Duodenal mucosa (tissue), 2 donors: ENCODE measurements around the gene TMEM154.

Source experiments
- H3K27ac ChIP-seq: one replicate; pipeline ENCODE4 v1.7.0; 2013; ENCODE audit warnings: low read depth, low read length
- H3K27me3 ChIP-seq, 2 donors: one replicate each; pipeline ENCODE4 v1.7.0; 2013; ENCODE audit warnings: low read length in 2 of 2, control low read depth in 1 of 2; ENCODE audit not compliant: insufficient read depth in 2 of 2, control insufficient read depth in 1 of 2
- H3K36me3 ChIP-seq, 2 donors: one replicate each; pipeline ENCODE4 v1.7.0; 2013; ENCODE audit warnings: low read length in 2 of 2, control low read depth in 1 of 2; ENCODE audit not compliant: insufficient read depth in 2 of 2, control insufficient read depth in 1 of 2
- H3K4me1 ChIP-seq, 2 donors: one replicate each; pipeline ENCODE4 v1.7.0; 2013; ENCODE audit warnings: low read length in 2 of 2, control low read depth in 1 of 2; ENCODE audit not compliant: insufficient read depth in 2 of 2, control insufficient read depth in 1 of 2
- H3K4me3 ChIP-seq, 2 donors: one replicate each; pipeline ENCODE4 v1.7.0; 2013; ENCODE audit warnings: low read length in 2 of 2, low read depth in 1 of 2
- H3K9ac ChIP-seq, 2 donors: one replicate each; pipeline ENCODE4 v1.7.0; 2013; ENCODE audit warnings: low read length in 2 of 2, low read depth in 1 of 2
- H3K9me3 ChIP-seq, 2 donors: one replicate each; pipeline ENCODE4 v1.7.0; 2013; ENCODE audit warnings: low read length in 2 of 2, control low read depth in 1 of 2; ENCODE audit not compliant: control insufficient read depth in 1 of 2

The TMEM154 gene

GRCh38 chr4:152679414-152680281, at the start of gene TMEM154:
Gene TMEM154, minus strand, starts transcription at chr4:152679997. Its CDS starts 64 bp downstream, at chr4:152679933.
- no peaks in the 10 kb centered on the region for H3K9me3 ChIP-seq
- peaks cover 4% of the 10 kb centered on the region in 2 donors for H3K4me1 ChIP-seq
- H3K9ac ChIP-seq = peak within 1 kb of the TSS; percentile 41 to 67
- peak within 1 kb of the TSS; percentile 65 to 74 for H3K4me3 ChIP-seq
- H3K27me3 ChIP-seq = no peaks in the 10 kb centered on the region
- H3K36me3 ChIP-seq = no peaks in the 10 kb centered on the region
- no peak within 1 kb of the TSS for H3K27ac ChIP-seq

- Histone ChIP-seq H3K4me3 (no peak overlapping the region), H3K9ac (no peak overlapping the region), H3K9me3 (no peaks in the 10 kb centered on the region), H3K27ac (no peak overlapping the region), H3K36me3 (no peaks in the 10 kb centered on the region), H3K4me1 (no peaks in the 10 kb centered on the region), H3K27me3 (no peaks in the 10 kb centered on the region)
Measured at GRCh38 chr4:152729466-152729865, 49.7 kb upstream of the TMEM154 start.

GRCh38 chr4:152728343-152728742, 48.5 kb upstream of the TMEM154 start:
- no peaks in the 10 kb centered on the region for H3K36me3 ChIP-seq
- H3K27ac ChIP-seq = no peak overlapping the region
- no peaks in the 10 kb centered on the region for H3K4me1 ChIP-seq
- H3K4me3 ChIP-seq = no peak overlapping the region
- no peaks in the 10 kb centered on the region for H3K9me3 ChIP-seq
- H3K27me3 ChIP-seq = no peaks in the 10 kb centered on the region
- no peak overlapping the region for H3K9ac ChIP-seq

GRCh38 chr4:152727784-152728183, 48.0 kb upstream of the TMEM154 start:
- no peaks in the 10 kb centered on the region for H3K4me1 ChIP-seq
- H3K4me3 ChIP-seq = no peak overlapping the region
- no peaks in the 10 kb centered on the region for H3K27me3 ChIP-seq

GRCh38 chr4:152724494-152724893, 44.7 kb upstream of the TMEM154 start:
- H3K4me3 ChIP-seq = no peak overlapping the region
- no peak overlapping the region for H3K27ac ChIP-seq

More at GRCh38 chr4:152727784-152728183, 48.0 kb upstream of the TMEM154 start:
- H3K9ac ChIP-seq = no peak overlapping the region
- no peaks in the 10 kb centered on the region for H3K36me3 ChIP-seq
- H3K27ac ChIP-seq = no peak overlapping the region
- no peaks in the 10 kb centered on the region for H3K9me3 ChIP-seq

GRCh38 chr4:152723236-152723635, 43.4 kb upstream of the TMEM154 start:
- no peaks in the 10 kb centered on the region for H3K9me3 ChIP-seq
- no peak overlapping the region for H3K9ac ChIP-seq
- no peak overlapping the region for H3K4me3 ChIP-seq
- no peaks in the 10 kb centered on the region for H3K36me3 ChIP-seq
- no peaks in the 10 kb centered on the region for H3K27me3 ChIP-seq
- H3K27ac ChIP-seq = no peak overlapping the region
- no peaks in the 10 kb centered on the region for H3K4me1 ChIP-seq

More at GRCh38 chr4:152724494-152724893, 44.7 kb upstream of the TMEM154 start:
- no peaks in the 10 kb centered on the region for H3K4me1 ChIP-seq
- no peak overlapping the region for H3K9ac ChIP-seq
- no peaks in the 10 kb centered on the region for H3K27me3 ChIP-seq
- H3K9me3 ChIP-seq = no peaks in the 10 kb centered on the region
- H3K36me3 ChIP-seq = no peaks in the 10 kb centered on the region

- no peak overlapping the region for H3K9ac ChIP-seq
- H3K36me3 ChIP-seq = no peaks in the 10 kb centered on the region
- H3K4me3 ChIP-seq = no peak overlapping the region
- no peaks in the 10 kb centered on the region for H3K27me3 ChIP-seq
- H3K27ac ChIP-seq = no peak overlapping the region
- H3K4me1 ChIP-seq = no peaks in the 10 kb centered on the region
- H3K9me3 ChIP-seq = no peaks in the 10 kb centered on the region
Measured at GRCh38 chr4:152719801-152720556, 40.2 kb upstream of the TMEM154 start.

- no peak overlapping the region for H3K4me3 ChIP-seq
- no peaks in the 10 kb centered on the region for H3K9me3 ChIP-seq
- H3K27me3 ChIP-seq = no peaks in the 10 kb centered on the region
- H3K27ac ChIP-seq = no peak overlapping the region
- H3K4me1 ChIP-seq = no peaks in the 10 kb centered on the region
- no peaks in the 10 kb centered on the region for H3K36me3 ChIP-seq
- no peak overlapping the region for H3K9ac ChIP-seq
Measured at GRCh38 chr4:152719291-152719690, 39.5 kb upstream of the TMEM154 start.

GRCh38 chr4:152715076-152715475, 35.3 kb upstream of the TMEM154 start:
- Histone ChIP-seq H3K9ac (no peak overlapping the region), H3K4me3 (no peak overlapping the region), H3K36me3 (no peaks in the 10 kb centered on the region), H3K27ac (no peak overlapping the region), H3K4me1 (no peaks in the 10 kb centered on the region), H3K27me3 (no peaks in the 10 kb centered on the region), H3K9me3 (no peaks in the 10 kb centered on the region)
